ENCODE results near the gene SERPINB6.
"Not testable (repeated sequence)": the region's sequence is repeated elsewhere in the genome, so short reads cannot be mapped to it uniquely, and the experiment has no call there.

The SERPINB6 gene

GRCh38 chr6:2913621-2914317, 57.6 kb downstream of the SERPINB6 start:
- no peak for DNase-seq (ENCODE audit: low read depth)

- no peak for DNase-seq (ENCODE audit: low read depth)
Observed at GRCh38 chr6:2911171-2911570, 60.2 kb downstream of the SERPINB6 start.

- no peak for DNase-seq (ENCODE audit: low read depth)
Observed at GRCh38 chr6:2909718-2910117, 61.6 kb downstream of the SERPINB6 start.

GRCh38 chr6:2909051-2909606, 62.2 kb downstream of the SERPINB6 start:
- not testable (repeated sequence) for DNase-seq (ENCODE audit: low read depth)

- not testable (repeated sequence) for DNase-seq (ENCODE audit: low read depth)
Observed at GRCh38 chr6:2908516-2908915, 62.9 kb downstream of the SERPINB6 start.

- DNase-seq (ENCODE audit: low read depth), result not testable (repeated sequence)
Observed at GRCh38 chr6:2903411-2904185, 67.8 kb downstream of the SERPINB6 start.

- DNase-seq (ENCODE audit: low read depth), result not testable (repeated sequence)
Observed at GRCh38 chr6:2901645-2902502, 69.5 kb downstream of the SERPINB6 start.

- no peak for DNase-seq (ENCODE audit: low read depth)
Observed at GRCh38 chr6:2900821-2901644, 70.3 kb downstream of the SERPINB6 start.

- no peak for DNase-seq (ENCODE audit: low read depth)
Observed at GRCh38 chr6:2900221-2900807, 71.1 kb downstream of the SERPINB6 start.

GRCh38 chr6:2899596-2899995, 71.8 kb downstream of the SERPINB6 start:
- DNase-seq (ENCODE audit: low read depth), result no peak

All from stimulated activated CD8-positive, alpha-beta memory T cell treated with anti-CD3 and anti-CD28 coated beads, Interleukin-7, amount 100 ng/mL, for 24 hours (primary cell).